Measurements from ENCODE around the gene C10orf95.

DNA sequence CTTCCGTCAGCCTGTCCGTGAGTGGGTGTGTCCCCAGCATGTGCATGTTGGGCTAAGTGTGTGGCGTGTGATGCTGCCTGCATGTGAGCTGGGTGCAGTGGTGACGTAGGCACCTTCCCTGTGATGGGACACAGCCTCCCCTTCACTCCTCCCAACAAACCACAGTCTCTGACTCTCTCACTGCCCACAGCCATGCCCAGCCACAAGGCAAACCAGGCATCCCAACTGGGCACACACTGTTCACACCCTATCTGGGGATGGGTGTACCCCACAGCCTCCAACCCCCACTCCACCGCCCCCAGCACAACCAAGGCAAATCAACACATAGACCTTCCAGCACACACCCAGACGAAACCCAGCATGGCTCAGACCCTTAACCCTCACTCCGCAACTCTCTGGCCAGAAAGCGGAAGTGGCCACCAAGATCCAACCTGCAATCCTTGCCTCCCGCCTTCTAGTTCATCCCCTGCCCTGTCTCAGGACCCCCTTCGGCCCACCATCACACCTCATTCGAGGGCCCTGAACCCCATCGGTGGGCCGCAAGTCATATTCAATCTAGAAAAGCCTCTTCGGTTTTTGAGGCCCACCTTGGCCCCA, 43.1 kb downstream of the C10orf95 start:
- TF ChIP-seq CTCF (IDR thresholded peaks at IDR 0.05; ENCODE audit: insufficient read depth, low read depth, low read length) (no peak), EZH2 (IDR thresholded peaks at IDR 0.05; ENCODE audit: insufficient read depth, low read length) (no peak)
